ENCODE results near the gene GNB5.
"Not testable (repeated sequence)": the region's sequence is repeated elsewhere in the genome, so short reads cannot be mapped to it uniquely, and the experiment has no call there.

GNB5 gene

DNA sequence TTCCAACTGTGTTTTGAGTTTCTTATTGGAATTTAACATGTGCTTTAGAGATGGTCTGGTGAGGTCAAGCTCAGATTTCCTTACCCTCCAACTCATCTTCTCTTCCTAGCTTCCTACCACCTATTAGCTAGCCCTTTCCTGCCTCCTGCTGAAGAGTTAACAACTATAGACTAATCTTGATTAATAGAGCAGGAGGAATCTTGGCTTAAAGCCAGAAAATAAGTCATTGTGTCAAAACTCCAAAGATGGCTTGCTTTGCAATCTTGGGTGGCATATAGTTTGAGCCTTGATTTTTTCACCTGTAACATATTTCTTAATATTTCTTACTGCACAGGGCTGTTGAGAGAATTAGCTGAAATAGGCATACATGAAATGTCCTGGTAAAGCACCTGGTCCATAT is 105.9 kb downstream of the GNB5 start:
- Histone ChIP-seq H4K8ac (ENCODE audit: low read length) (no peak overlapping the region), H2BK5ac (ENCODE audit: low read depth, low read length, poor library complexity, severe bottlenecking) (no peak overlapping the region), H3K9me3 (ENCODE audit: control insufficient read depth, low read length) (peaks cover 12% of the 10 kb centered on the region), H3K4me2 (ENCODE audit: low read length, poor library complexity, severe bottlenecking) (no peak overlapping the region), H2BK12ac (ENCODE audit: low read length in 2 of 2) (no peak overlapping the region), H3K4me3 (ENCODE audit: insufficient read depth in 1 of 2, low read depth in 1 of 2, low read length in 2 of 2) (no peak overlapping the region), H2AK5ac (ENCODE audit: low read length, severe bottlenecking) (no peak overlapping the region), H3K79me1 (replicated peaks; ENCODE audit: low read length, poor library complexity, severe bottlenecking) (no peaks in the 10 kb centered on the region), H2AFZ (ENCODE audit: low read depth, low read length) (no peak overlapping the region), H2BK15ac (ENCODE audit: low read depth, poor library complexity, severe bottlenecking) (no peak overlapping the region), H3K27ac (ENCODE audit: low read length, poor library complexity, severe bottlenecking) (no peak overlapping the region), H3K14ac (ENCODE audit: low read length in 2 of 2) (no peak overlapping the region), H3K4ac (ENCODE audit: low read depth in 1 of 2, low read length in 2 of 2) (no peak overlapping the region), H3K9ac (ENCODE audit: low read length) (no peak overlapping the region), H3K36me3 (ENCODE audit: control insufficient read depth in 1 of 2, insufficient read depth in 2 of 2, low read depth in 1 of 2, low read length in 2 of 2) (no peaks in the 10 kb centered on the region), H3K4me1 (ENCODE audit: control insufficient read depth, insufficient read depth, low read depth, low read length) (no peaks in the 10 kb centered on the region), H3K27me3 (ENCODE audit: control insufficient read depth in 1 of 2, insufficient read depth in 1 of 2, low read length in 2 of 2) (no peaks in the 10 kb centered on the region), H3K23ac (ENCODE audit: low read length in 2 of 2) (no peak overlapping the region), H2BK120ac (ENCODE audit: low read depth, low read length) (no peak overlapping the region), H4K91ac (ENCODE audit: low read length) (no peak overlapping the region), H3K18ac (ENCODE audit: low read depth in 1 of 2, low read length in 2 of 2) (no peak overlapping the region)
- no peak for DNase-seq

DNA sequence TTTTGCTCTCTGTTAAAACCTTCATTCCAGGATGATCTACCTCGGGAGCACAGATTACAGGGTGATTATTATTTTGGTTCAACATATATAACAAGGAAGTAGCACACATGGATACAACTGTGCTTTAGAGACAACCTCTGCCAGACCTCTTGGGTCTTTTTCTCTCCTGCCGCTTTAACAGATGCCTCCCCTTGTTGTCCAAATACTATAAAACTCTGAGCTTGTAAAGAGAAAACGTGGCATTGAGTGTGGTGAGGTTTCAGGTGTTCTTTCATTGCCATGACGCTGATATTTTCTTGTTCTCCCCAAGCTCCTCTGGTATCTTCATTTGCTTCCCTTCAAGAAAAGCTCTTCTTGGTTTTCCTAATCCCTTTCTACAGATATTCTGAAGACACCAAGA is 107.6 kb downstream of the GNB5 start:
- Histone ChIP-seq H3K36me3 (ENCODE audit: control insufficient read depth in 1 of 2, insufficient read depth in 2 of 2, low read depth in 1 of 2, low read length in 2 of 2) (no peaks in the 10 kb centered on the region), H2BK12ac (ENCODE audit: low read length in 2 of 2) (no peak overlapping the region), H3K9me3 (ENCODE audit: control insufficient read depth, low read length) (peaks cover 10% of the 10 kb centered on the region), H3K4me3 (ENCODE audit: insufficient read depth in 1 of 2, low read depth in 1 of 2, low read length in 2 of 2) (no peak overlapping the region), H3K27ac (ENCODE audit: low read length, poor library complexity, severe bottlenecking) (no peak overlapping the region), H3K23ac (ENCODE audit: low read length in 2 of 2) (no peak overlapping the region), H2BK5ac (ENCODE audit: low read depth, low read length, poor library complexity, severe bottlenecking) (no peak overlapping the region), H3K4ac (ENCODE audit: low read depth in 1 of 2, low read length in 2 of 2) (no peak overlapping the region), H4K8ac (ENCODE audit: low read length) (no peak overlapping the region), H3K79me1 (replicated peaks; ENCODE audit: low read length, poor library complexity, severe bottlenecking) (no peaks in the 10 kb centered on the region), H2BK15ac (ENCODE audit: low read depth, poor library complexity, severe bottlenecking) (no peak overlapping the region), H3K14ac (ENCODE audit: low read length in 2 of 2) (no peak overlapping the region), H2BK120ac (ENCODE audit: low read depth, low read length) (no peak overlapping the region), H3K27me3 (ENCODE audit: control insufficient read depth in 1 of 2, insufficient read depth in 1 of 2, low read length in 2 of 2) (no peaks in the 10 kb centered on the region), H3K18ac (ENCODE audit: low read depth in 1 of 2, low read length in 2 of 2) (no peak overlapping the region), H4K91ac (ENCODE audit: low read length) (no peak overlapping the region), H2AFZ (ENCODE audit: low read depth, low read length) (no peak overlapping the region), H3K4me1 (ENCODE audit: control insufficient read depth, insufficient read depth, low read depth, low read length) (peaks cover 2% of the 10 kb centered on the region), H2AK5ac (ENCODE audit: low read length, severe bottlenecking) (no peak overlapping the region), H3K9ac (ENCODE audit: low read length) (no peak overlapping the region), H3K4me2 (ENCODE audit: low read length, poor library complexity, severe bottlenecking) (no peak overlapping the region)
- no peak for DNase-seq
- WGBS: 83% methylated on average over 2 of the region's 4 CpGs

DNA sequence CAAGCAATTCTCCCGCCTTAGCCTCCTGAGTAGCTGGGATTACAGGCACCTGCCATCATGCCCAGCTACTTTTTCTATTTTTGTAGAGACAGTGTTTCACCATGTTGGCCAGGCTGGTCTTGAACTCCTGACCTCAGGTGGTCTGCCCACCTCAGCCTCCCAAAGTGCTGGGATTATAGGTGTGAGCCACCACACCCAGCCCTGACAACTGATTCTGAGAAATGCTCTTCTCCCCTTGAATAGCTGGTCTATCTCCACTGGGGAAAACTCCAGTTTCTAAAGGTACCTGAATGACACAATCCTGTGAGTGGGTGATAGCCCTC is 108.2 kb downstream of the GNB5 start:
- DNase-seq; H3K4me3 ChIP-seq (ENCODE audit: insufficient read depth in 1 of 2, low read depth in 1 of 2, low read length in 2 of 2); H3K18ac ChIP-seq (ENCODE audit: low read depth in 1 of 2, low read length in 2 of 2); H3K4me2 ChIP-seq (ENCODE audit: low read length, poor library complexity, severe bottlenecking); H3K27ac ChIP-seq (ENCODE audit: low read length, poor library complexity, severe bottlenecking); H3K27me3 ChIP-seq (ENCODE audit: control insufficient read depth in 1 of 2, insufficient read depth in 1 of 2, low read length in 2 of 2); H3K36me3 ChIP-seq (ENCODE audit: control insufficient read depth in 1 of 2, insufficient read depth in 2 of 2, low read depth in 1 of 2, low read length in 2 of 2); H2BK5ac ChIP-seq (ENCODE audit: low read depth, low read length, poor library complexity, severe bottlenecking); H2BK120ac ChIP-seq (ENCODE audit: low read depth, low read length); H3K4ac ChIP-seq (ENCODE audit: low read depth in 1 of 2, low read length in 2 of 2); H2AFZ ChIP-seq (ENCODE audit: low read depth, low read length); H3K9ac ChIP-seq (ENCODE audit: low read length); H2AK5ac ChIP-seq (ENCODE audit: low read length, severe bottlenecking); H3K4me1 ChIP-seq (ENCODE audit: control insufficient read depth, insufficient read depth, low read depth, low read length); H2BK15ac ChIP-seq (ENCODE audit: low read depth, poor library complexity, severe bottlenecking); H3K14ac ChIP-seq (ENCODE audit: low read length in 2 of 2); H2BK12ac ChIP-seq (ENCODE audit: low read length in 2 of 2); H4K91ac ChIP-seq (ENCODE audit: low read length); H4K8ac ChIP-seq (ENCODE audit: low read length); H3K23ac ChIP-seq (ENCODE audit: low read length in 2 of 2); H3K79me1 ChIP-seq (replicated peaks; ENCODE audit: low read length, poor library complexity, severe bottlenecking): not testable (repeated sequence)
- WGBS: 100% methylated on average over 1 of the region's 1 CpG
- H3K9me3 ChIP-seq (ENCODE audit: control insufficient read depth, low read length): peaks cover 10% of the 10 kb centered on the region

DNA sequence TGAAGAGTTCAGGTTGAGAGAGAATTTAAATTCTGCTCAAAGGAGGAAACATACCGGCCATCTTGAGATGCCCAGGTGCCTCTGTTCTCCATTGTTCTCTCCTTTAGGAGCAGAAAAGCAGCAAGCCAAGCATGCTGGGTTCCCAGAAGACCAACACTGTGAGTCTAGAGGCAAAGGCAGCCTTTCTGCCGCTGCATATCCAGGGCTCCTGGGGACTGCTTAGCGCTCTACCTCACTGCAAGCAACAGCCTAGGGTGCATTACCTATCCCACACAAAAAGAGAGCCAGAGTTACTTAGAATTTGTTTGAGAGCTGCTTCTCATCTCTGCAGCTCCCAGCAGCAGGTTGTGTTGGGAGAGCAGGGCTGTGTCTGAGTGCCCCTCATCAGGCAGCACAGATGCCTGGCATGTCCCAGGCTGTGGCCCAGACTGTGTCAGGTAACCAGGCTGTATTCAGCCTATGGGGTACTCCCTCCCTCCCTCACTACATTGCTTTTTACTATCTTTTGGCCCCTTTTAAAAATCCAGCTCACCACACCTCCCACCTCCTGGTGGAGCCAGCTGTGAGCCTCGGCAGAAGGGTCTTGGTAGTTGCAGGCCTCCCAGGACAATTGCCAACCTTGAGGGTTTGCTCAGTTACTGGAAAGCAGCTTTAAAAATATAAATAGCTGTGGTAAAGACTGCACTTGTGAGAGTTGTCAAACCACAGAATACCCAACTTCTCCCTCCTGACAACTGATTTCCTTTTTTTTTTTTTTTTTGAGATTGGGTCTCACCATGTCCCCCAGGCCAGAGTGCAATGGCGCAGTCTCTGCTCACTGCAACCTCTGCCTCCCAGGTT is 108.8 kb downstream of the GNB5 start:
- Histone ChIP-seq H3K18ac (ENCODE audit: low read depth in 1 of 2, low read length in 2 of 2) (peak overlapping the region in 1 of 2 experiments; percentile 80), H3K27ac (ENCODE audit: low read length, poor library complexity, severe bottlenecking) (no peak overlapping the region), H3K79me1 (replicated peaks; ENCODE audit: low read length, poor library complexity, severe bottlenecking) (no peaks in the 10 kb centered on the region), H3K36me3 (ENCODE audit: control insufficient read depth in 1 of 2, insufficient read depth in 2 of 2, low read depth in 1 of 2, low read length in 2 of 2) (no peaks in the 10 kb centered on the region), H2BK120ac (ENCODE audit: low read depth, low read length) (no peak overlapping the region), H2BK12ac (ENCODE audit: low read length in 2 of 2) (peak overlapping the region in 1 of 2 experiments; percentile 45), H3K4ac (ENCODE audit: low read depth in 1 of 2, low read length in 2 of 2) (peak overlapping the region in 1 of 2 experiments; percentile 63), H3K9ac (ENCODE audit: low read length) (no peak overlapping the region), H3K27me3 (ENCODE audit: control insufficient read depth in 1 of 2, insufficient read depth in 1 of 2, low read length in 2 of 2) (no peaks in the 10 kb centered on the region), H3K4me2 (ENCODE audit: low read length, poor library complexity, severe bottlenecking) (no peak overlapping the region), H3K14ac (ENCODE audit: low read length in 2 of 2) (peak overlapping the region in 1 of 2 experiments; percentile 44), H3K4me1 (ENCODE audit: control insufficient read depth, insufficient read depth, low read depth, low read length) (peaks cover 2% of the 10 kb centered on the region), H2AK5ac (ENCODE audit: low read length, severe bottlenecking) (no peak overlapping the region), H3K23ac (ENCODE audit: low read length in 2 of 2) (no peak overlapping the region), H4K8ac (ENCODE audit: low read length) (no peak overlapping the region), H3K4me3 (ENCODE audit: insufficient read depth in 1 of 2, low read depth in 1 of 2, low read length in 2 of 2) (no peak overlapping the region), H2BK15ac (ENCODE audit: low read depth, poor library complexity, severe bottlenecking) (no peak overlapping the region), H3K9me3 (ENCODE audit: control insufficient read depth, low read length) (peaks cover 10% of the 10 kb centered on the region), H4K91ac (ENCODE audit: low read length) (no peak overlapping the region), H2BK5ac (ENCODE audit: low read depth, low read length, poor library complexity, severe bottlenecking) (no peak overlapping the region), H2AFZ (ENCODE audit: low read depth, low read length) (no peak overlapping the region)
- WGBS: 88% methylated on average over 5 of the region's 5 CpGs
- DNase-seq: peak; percentile 47
